GM12878 (cell line): Measurements from ENCODE around the gene RAB12. TPM values are rescaled to one million over a fixed set of nuclear protein-coding genes. Genes with fewer than 3 reads are reported as not detected.

Experiments
- CTCF ChIP-seq, 3 experiments: IDR thresholded peaks in 2 of 3; conservative IDR thresholded peaks in 1 of 3; 2 replicates each; pipeline ENCODE4 v1.5.1; 2011; ENCODE audit warnings: low read depth in 3 of 3, low read length in 3 of 3, mild to moderate bottlenecking in 3 of 3, control low read depth in 2 of 3, moderate library complexity in 2 of 3, inconsistent platforms in 1 of 3, mixed read lengths in 1 of 3; ENCODE audit not compliant: control insufficient read depth in 2 of 3, insufficient read depth in 1 of 3; ENCODE audit errors: extremely low read depth in 1 of 3
- IRF4 ChIP-seq: IDR thresholded peaks from 2 replicates; pipeline ENCODE4 v1.6.1; 2011; ENCODE audit warnings: low read depth, low read length
- JUND ChIP-seq: IDR thresholded peaks from 2 replicates; pipeline ENCODE4 v1.6.1; 2012; ENCODE audit warnings: low read depth, mild to moderate bottlenecking, low read length, improper control_type of control experiment, moderate library complexity
- LARP7 ChIP-seq: fragments of 450-650 bp; IDR thresholded peaks from 2 replicates; pipeline ENCODE4 v1.6.1; 2017; ENCODE audit warnings: mild to moderate bottlenecking
- PKNOX1 ChIP-seq: fragments of 450-650 bp; IDR thresholded peaks from 2 replicates; pipeline ENCODE4 v1.6.1; 2016; ENCODE audit warnings: mild to moderate bottlenecking
- RELA ChIP-seq: fragments of 450-650 bp; IDR thresholded peaks from 2 replicates; pipeline ENCODE4 v1.8.0; 2014; ENCODE audit warnings: borderline replicate concordance; ENCODE audit not compliant: partially characterized antibody
- SMAD1 ChIP-seq: fragments of 450-650 bp; IDR thresholded peaks from 2 replicates; pipeline ENCODE4 v1.6.1; 2018; ENCODE audit warnings: mild to moderate bottlenecking, low read depth; ENCODE audit not compliant: partially characterized antibody
- USF1 ChIP-seq: IDR thresholded peaks from 2 replicates; pipeline ENCODE4 v1.6.1; 2011; ENCODE audit warnings: borderline replicate concordance, low read depth, mild to moderate bottlenecking, moderate library complexity, mixed read lengths, low read length; ENCODE audit not compliant: insufficient read depth; ENCODE audit errors: extremely low read length
- ZSCAN29 ChIP-seq: fragments of 450-650 bp; IDR thresholded peaks from 2 replicates; pipeline ENCODE4 v1.6.1; 2017; ENCODE audit warnings: mild to moderate bottlenecking, moderate library complexity
- polyA plus RNA-seq, 11 experiments: library from polyadenylated mRNA; depleted of rRNA in 4 of 11; unstranded in 6 of 11; stranded (reverse) in 5 of 11; fragments of >200 nt; fragmentation: Nextera tagmentation in 4 of 11; fragmentation: Illumina TruSeq in 1 of 11; extraction: Ambion mirVana in 4 of 11; extraction: Trizol in 1 of 11; gene quantifications; 1 replicate in 1 of 11; 2 replicates in 10 of 11; pipeline versions ENCODE4 v1.2.1 to v1.2.3, GENCODE V29; 2011 to 2016; ENCODE audit warnings: inconsistent platforms in 2 of 11, missing spikeins in 2 of 11, low read depth in 1 of 11
- total RNA-seq, 4 experiments: library from RNA; depleted of rRNA in 3 of 4; stranded (reverse); fragments of >200 nt in 3 of 4; fragmentation: Illumina TruSeq in 1 of 4; extraction: Trizol in 1 of 4; gene quantifications; 2 replicates each; pipeline versions ENCODE4 v1.2.1 to v1.2.3, GENCODE V29; 2013 to 2021

RAB12 gene
- total and polyA plus RNA-seq, 10 of the 15 experiments (the other 5 are each of a cell fraction or from before 2014, with no cell fraction given): 0.71 to 29.8 (median 14.0) TPM

- no peak for TF ChIP-seq USF1
- TF ChIP-seq PKNOX1: no peak
- TF ChIP-seq RELA: no peak
- no peak for TF ChIP-seq CTCF (IDR thresholded peaks at IDR 0.05 in 2 of 3, conservative IDR thresholded peaks at IDR 0.05 in 1 of 3; ENCODE audit: control insufficient read depth in 2 of 3, extremely low read depth in 1 of 3, insufficient read depth in 1 of 3, low read depth in 3 of 3, low read length in 3 of 3)
- no peak for TF ChIP-seq SMAD1
- TF ChIP-seq IRF4: no peak
- no peak for TF ChIP-seq ZSCAN29
- no peak for TF ChIP-seq LARP7
- no peak for TF ChIP-seq JUND
These were observed 47.9 kb upstream of the RAB12 start (continued) for GRCh38 chr18:8561123-8561910.
